Measurements from ENCODE around the gene SORCS2.

Gene SORCS2

GRCh38 chr4:7522452-7523220 lies 330.3 kb downstream of the SORCS2 start:
- H3K4me3 ChIP-seq (ENCODE audit: low read depth, low read length, poor library complexity, severe bottlenecking) = no peak overlapping the region
- H3K79me2 ChIP-seq (ENCODE audit: insufficient read depth, low read length) = no peaks in the 10 kb centered on the region
- no peaks in the 10 kb centered on the region for H3K4me1 ChIP-seq (ENCODE audit: insufficient read depth, low read length, severe bottlenecking)
- no peak overlapping the region for H3K27ac ChIP-seq (ENCODE audit: low read depth, low read length, poor library complexity, severe bottlenecking)
- H3F3A ChIP-seq (ENCODE audit: insufficient read depth, low read length) = no peaks in the 10 kb centered on the region
- H2AFZ ChIP-seq (ENCODE audit: low read length) = no peak overlapping the region
- H3K9me2 ChIP-seq (ENCODE audit: low read depth, low read length) = no peaks in the 10 kb centered on the region
- no peaks in the 10 kb centered on the region for H3K36me3 ChIP-seq (ENCODE audit: insufficient read depth, low read length)
- H3K27me3 ChIP-seq (ENCODE audit: insufficient read depth, low read length) = no peaks in the 10 kb centered on the region
- no peaks in the 10 kb centered on the region for H3K9me3 ChIP-seq (ENCODE audit: low read length)
- no peaks in the 10 kb centered on the region for H4K20me1 ChIP-seq (ENCODE audit: insufficient read depth, low read length)
- TF ChIP-seq EZH2 (IDR thresholded peaks at IDR 0.05; ENCODE audit: borderline replicate concordance, low read length) = no peak
- no peak for TF ChIP-seq CTCF (IDR thresholded peaks at IDR 0.05; ENCODE audit: low read length)
- H3K9ac ChIP-seq (ENCODE audit: low read length) = no peak overlapping the region
- no peak overlapping the region for H3K4me2 ChIP-seq (ENCODE audit: low read length)

GRCh38 chr4:7523526-7523925 lies 331.2 kb downstream of the SORCS2 start:
- no peak overlapping the region for H3K4me2 ChIP-seq (ENCODE audit: low read length)
- no peaks in the 10 kb centered on the region for H3K9me2 ChIP-seq (ENCODE audit: low read depth, low read length)
- no peaks in the 10 kb centered on the region for H4K20me1 ChIP-seq (ENCODE audit: insufficient read depth, low read length)
- no peaks in the 10 kb centered on the region for H3K4me1 ChIP-seq (ENCODE audit: insufficient read depth, low read length, severe bottlenecking)
- no peaks in the 10 kb centered on the region for H3K27me3 ChIP-seq (ENCODE audit: insufficient read depth, low read length)
- no peaks in the 10 kb centered on the region for H3F3A ChIP-seq (ENCODE audit: insufficient read depth, low read length)
- H3K4me3 ChIP-seq (ENCODE audit: low read depth, low read length, poor library complexity, severe bottlenecking) = no peak overlapping the region
- H3K27ac ChIP-seq (ENCODE audit: low read depth, low read length, poor library complexity, severe bottlenecking) = no peak overlapping the region
- H3K36me3 ChIP-seq (ENCODE audit: insufficient read depth, low read length) = no peaks in the 10 kb centered on the region
- H3K9ac ChIP-seq (ENCODE audit: low read length) = no peak overlapping the region
- TF ChIP-seq EZH2 (IDR thresholded peaks at IDR 0.05; ENCODE audit: borderline replicate concordance, low read length) = no peak
- TF ChIP-seq CTCF (IDR thresholded peaks at IDR 0.05; ENCODE audit: low read length) = no peak
- no peak overlapping the region for H2AFZ ChIP-seq (ENCODE audit: low read length)
- H3K9me3 ChIP-seq (ENCODE audit: low read length) = no peaks in the 10 kb centered on the region
- H3K79me2 ChIP-seq (ENCODE audit: insufficient read depth, low read length) = no peaks in the 10 kb centered on the region

- Histone ChIP-seq H4K20me1 (ENCODE audit: insufficient read depth, low read length) (no peaks in the 10 kb centered on the region), H3K4me1 (ENCODE audit: insufficient read depth, low read length, severe bottlenecking) (no peaks in the 10 kb centered on the region), H3K27me3 (ENCODE audit: insufficient read depth, low read length) (no peaks in the 10 kb centered on the region), H3K4me2 (ENCODE audit: low read length) (no peak overlapping the region), H3K9me2 (ENCODE audit: low read depth, low read length) (no peaks in the 10 kb centered on the region), H3F3A (ENCODE audit: insufficient read depth, low read length) (no peaks in the 10 kb centered on the region), H3K79me2 (ENCODE audit: insufficient read depth, low read length) (no peaks in the 10 kb centered on the region), H3K36me3 (ENCODE audit: insufficient read depth, low read length) (no peaks in the 10 kb centered on the region), H3K4me3 (ENCODE audit: low read depth, low read length, poor library complexity, severe bottlenecking) (no peak overlapping the region), H2AFZ (ENCODE audit: low read length) (no peak overlapping the region), H3K9ac (ENCODE audit: low read length) (no peak overlapping the region), H3K9me3 (ENCODE audit: low read length) (no peaks in the 10 kb centered on the region), H3K27ac (ENCODE audit: low read depth, low read length, poor library complexity, severe bottlenecking) (no peak overlapping the region)
- no peak for TF ChIP-seq CTCF (IDR thresholded peaks at IDR 0.05; ENCODE audit: low read length)
- TF ChIP-seq EZH2 (IDR thresholded peaks at IDR 0.05; ENCODE audit: borderline replicate concordance, low read length) = no peak
Measured at GRCh38 chr4:7524064-7524682, 331.8 kb downstream of the SORCS2 start.

All from OCI-LY1 (cell line).